Neuronal stem cell (in vitro differentiated cells): Measurements from ENCODE around the gene TRAPPC6A.
A peak's percentile ranks its signal among the peaks of the same experiment; 100 is the strongest.

Source experiments
- DNase-seq: peaks from one replicate; pipeline ENCODE4 v3.0.0-alpha.2; 2013; ENCODE audit warnings: low spot score
- H2AFZ ChIP-seq: one replicate; pipeline ENCODE4 v1.6.1; 2013; ENCODE audit warnings: mild to moderate bottlenecking, low read length, inconsistent platforms
- H2AK5ac ChIP-seq: 2 replicates; pipeline ENCODE4 v1.6.1; 2013; ENCODE audit warnings: low read depth, mild to moderate bottlenecking, inconsistent platforms, low read length, moderate library complexity, mixed read lengths
- H2BK120ac ChIP-seq: 2 replicates; pipeline ENCODE4 v1.6.1; 2013; ENCODE audit warnings: low read depth, mild to moderate bottlenecking, inconsistent platforms, low read length, moderate library complexity, mixed read lengths
- H2BK12ac ChIP-seq: one replicate; pipeline ENCODE4 v1.6.1; 2013; ENCODE audit warnings: low read length, inconsistent platforms
- H2BK15ac ChIP-seq: 2 replicates; pipeline ENCODE4 v1.6.1; 2013; ENCODE audit warnings: mild to moderate bottlenecking, low read length, inconsistent platforms, mixed read lengths
- H2BK5ac ChIP-seq: one replicate; pipeline ENCODE4 v1.6.1; 2013; ENCODE audit warnings: inconsistent platforms, mild to moderate bottlenecking, low read length, moderate library complexity
- H3K14ac ChIP-seq: one replicate; pipeline ENCODE4 v1.6.1; 2013; ENCODE audit warnings: low read length, inconsistent platforms
- H3K18ac ChIP-seq: 2 replicates; pipeline ENCODE4 v1.6.1; 2013; ENCODE audit warnings: low read length, inconsistent platforms
- H3K23ac ChIP-seq: 2 replicates; pipeline ENCODE4 v1.6.1; 2013; ENCODE audit warnings: low read depth, mild to moderate bottlenecking, mixed read lengths, low read length, inconsistent platforms; ENCODE audit not compliant: poor library complexity
- H3K27ac ChIP-seq: replicated peaks from 3 replicates; pipeline ENCODE4 v1.5.1; 2013; ENCODE audit warnings: low read length, inconsistent platforms
- H3K27me3 ChIP-seq, 3 experiments: 2 replicates each; pipeline ENCODE4 v1.6.1; 2013; ENCODE audit warnings: low read length in 3 of 3, mild to moderate bottlenecking in 2 of 3, inconsistent platforms in 1 of 3, low read depth in 1 of 3, mixed read lengths in 1 of 3, moderate library complexity in 1 of 3; ENCODE audit not compliant: control insufficient read depth in 3 of 3, insufficient read depth in 3 of 3
- H3K36me3 ChIP-seq, 2 donors: replicated peaks in 1 of 2; 2 replicates each; pipeline ENCODE4 v1.6.1; 2013; ENCODE audit warnings: low read length in 2 of 2; ENCODE audit not compliant: control insufficient read depth in 2 of 2, insufficient read depth in 2 of 2
- H3K4ac ChIP-seq: 2 replicates; pipeline ENCODE4 v1.6.1; 2013; ENCODE audit warnings: inconsistent platforms, mild to moderate bottlenecking, low read length, moderate library complexity
- H3K4me1 ChIP-seq, 2 donors: 1 replicate in 1 of 2; 2 replicates in 1 of 2; pipeline ENCODE4 v1.6.1; 2013; ENCODE audit warnings: low read length in 2 of 2, low read depth in 1 of 2; ENCODE audit not compliant: control insufficient read depth in 2 of 2, insufficient read depth in 1 of 2
- H3K4me2 ChIP-seq: one replicate; pipeline ENCODE4 v1.6.1; 2013; ENCODE audit warnings: mild to moderate bottlenecking, low read length, inconsistent platforms; ENCODE audit not compliant: insufficient read depth, poor library complexity, severe bottlenecking
- H3K4me3 ChIP-seq, 2 donors: 2 replicates each; pipeline ENCODE4 v1.5.1; 2013; ENCODE audit warnings: low read length in 2 of 2, mild to moderate bottlenecking in 2 of 2, inconsistent platforms in 1 of 2, moderate library complexity in 1 of 2
- H3K79me1 ChIP-seq: one replicate; pipeline ENCODE4 v1.6.1; 2013; ENCODE audit warnings: low read depth, mild to moderate bottlenecking, inconsistent platforms, low read length, moderate library complexity
- H3K9ac ChIP-seq: one replicate; pipeline ENCODE4 v1.6.1; 2013; ENCODE audit warnings: mild to moderate bottlenecking, low read depth, low read length, inconsistent platforms; ENCODE audit not compliant: poor library complexity
- H3K9me3 ChIP-seq, 2 donors: replicated peaks in 1 of 2; 2 replicates each; pipeline versions ENCODE3 to v1.6.1; 2013; ENCODE audit warnings: low read length in 2 of 2, mild to moderate bottlenecking in 2 of 2, inconsistent platforms in 1 of 2, low read depth in 1 of 2, mixed read lengths in 1 of 2, moderate library complexity in 1 of 2; ENCODE audit not compliant: control insufficient read depth in 2 of 2, insufficient read depth in 1 of 2
- H4K8ac ChIP-seq: one replicate; pipeline ENCODE4 v1.6.1; 2013; ENCODE audit warnings: low read depth, mild to moderate bottlenecking, inconsistent platforms, low read length, moderate library complexity
- H4K91ac ChIP-seq: one replicate; pipeline ENCODE4 v1.6.1; 2013; ENCODE audit warnings: low read length, low read depth, mild to moderate bottlenecking, inconsistent platforms; ENCODE audit not compliant: poor library complexity
- WGBS, 2 donors: extraction: QIAGEN DNeasy Blood & Tissue Kit; methylation state at CpG; one replicate each; pipeline ENCODE4 v1.1.7; 2013; ENCODE audit warnings: missing lambda C conversion rate in 2 of 2, mixed read lengths in 1 of 2; ENCODE audit not compliant: insufficient read length in 2 of 2, insufficient replicate concordance in 1 of 2; ENCODE audit errors: extremely low coverage in 2 of 2; 5-methylcytosine and 5-hydroxymethylcytosine counted together

The TRAPPC6A gene

DNA sequence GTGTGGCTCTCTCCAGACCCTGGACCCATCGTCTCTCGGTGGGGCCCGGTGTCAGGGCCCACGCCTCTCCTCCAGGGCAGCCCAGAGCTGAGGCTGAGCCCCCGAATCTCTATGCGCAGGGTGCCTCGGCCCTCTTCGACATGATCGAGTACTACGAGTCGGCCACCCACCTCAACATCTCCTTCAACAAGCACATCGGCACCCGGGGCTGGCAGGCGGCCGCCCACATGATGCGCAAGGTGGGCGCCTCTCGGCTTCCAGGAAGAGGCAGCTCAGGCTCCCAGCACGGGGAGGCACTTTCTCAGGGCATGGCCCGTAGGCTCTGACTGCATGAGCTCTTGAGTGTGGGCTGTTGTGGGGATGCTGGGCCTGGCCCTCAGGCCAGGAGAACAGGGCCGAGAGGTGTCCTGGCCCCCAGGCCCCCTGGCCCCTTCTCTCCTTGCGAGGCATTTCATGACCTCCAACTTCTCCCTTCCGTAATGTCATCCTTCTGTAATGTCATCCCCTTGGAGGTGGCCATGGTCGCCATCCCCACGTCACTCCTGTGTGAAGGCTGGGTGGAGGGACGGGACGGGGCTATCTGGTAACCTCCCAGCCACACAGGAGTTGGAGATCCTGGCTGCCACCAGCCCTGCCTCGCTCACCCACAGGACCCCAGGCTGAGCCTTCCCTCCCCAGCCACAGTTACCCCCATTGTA is 36.7 kb downstream of the TRAPPC6A start:
- Histone ChIP-seq H3K14ac (no peak overlapping the region), H3K27ac (no peak overlapping the region), H3K36me3 (peaks cover 21 to 54% of the 10 kb centered on the region in 2 donors), H2AK5ac (no peak overlapping the region), H4K8ac (no peak overlapping the region), H3K27me3 (no peaks in the 10 kb centered on the region), H2BK5ac (no peak overlapping the region), H2BK15ac (no peak overlapping the region), H2BK12ac (no peak overlapping the region), H2AFZ (no peak overlapping the region), H3K4me1 (peaks cover 8 to 16% of the 10 kb centered on the region in 2 donors), H2BK120ac (no peak overlapping the region), H3K18ac (no peak overlapping the region), H3K4me3 (no peak overlapping the region), H3K4ac (no peak overlapping the region), H3K4me2 (no peak overlapping the region), H3K9ac (peak overlapping the region; percentile 21), H3K9me3 (peaks cover 0 to 2% of the 10 kb centered on the region in 2 donors), H4K91ac (no peak overlapping the region), H3K79me1 (peaks cover 24% of the 10 kb centered on the region), H3K23ac (no peak overlapping the region)
- DNase-seq = no peak
- no CpG with 5 or more reads among the region's 28 CpGs for WGBS, 2 donors

DNA sequence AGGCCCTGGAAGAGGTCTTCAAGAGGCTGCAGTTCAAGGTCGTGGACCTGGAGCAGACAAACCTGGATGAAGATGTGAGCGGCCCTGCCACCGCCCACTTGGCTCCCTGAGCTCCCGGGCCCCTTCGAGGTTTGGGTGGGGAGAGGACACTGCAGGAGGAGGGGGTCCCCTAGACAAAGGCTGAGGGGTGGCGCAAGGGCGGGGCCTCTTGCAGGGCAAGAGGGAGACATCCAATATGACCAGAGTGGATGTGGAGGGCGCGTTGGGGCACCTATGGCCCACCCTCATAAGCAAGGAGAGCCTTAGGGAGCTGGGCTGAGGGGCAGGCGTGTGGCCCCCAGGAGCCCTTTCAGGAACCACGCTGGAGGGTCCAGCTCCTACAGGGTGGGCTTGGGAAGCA is 37.5 kb downstream of the TRAPPC6A start:
- Histone ChIP-seq H2BK15ac (no peak overlapping the region), H3K4me2 (no peak overlapping the region), H3K23ac (no peak overlapping the region), H3K27ac (no peak overlapping the region), H2BK120ac (no peak overlapping the region), H2AFZ (no peak overlapping the region), H3K9me3 (peaks cover 0 to 2% of the 10 kb centered on the region in 2 donors), H3K18ac (no peak overlapping the region), H3K9ac (no peak overlapping the region), H3K4me1 (peaks cover 13 to 19% of the 10 kb centered on the region in 2 donors), H3K36me3 (peaks cover 20 to 48% of the 10 kb centered on the region in 2 donors), H3K4me3 (no peak overlapping the region), H2BK5ac (no peak overlapping the region), H2BK12ac (no peak overlapping the region), H4K91ac (no peak overlapping the region), H3K27me3 (no peaks in the 10 kb centered on the region), H3K14ac (no peak overlapping the region), H2AK5ac (no peak overlapping the region), H3K4ac (no peak overlapping the region), H4K8ac (no peak overlapping the region), H3K79me1 (peaks cover 24% of the 10 kb centered on the region)
- no peak for DNase-seq
- WGBS, 2 donors = no CpG with 5 or more reads among the region's 11 CpGs

DNA sequence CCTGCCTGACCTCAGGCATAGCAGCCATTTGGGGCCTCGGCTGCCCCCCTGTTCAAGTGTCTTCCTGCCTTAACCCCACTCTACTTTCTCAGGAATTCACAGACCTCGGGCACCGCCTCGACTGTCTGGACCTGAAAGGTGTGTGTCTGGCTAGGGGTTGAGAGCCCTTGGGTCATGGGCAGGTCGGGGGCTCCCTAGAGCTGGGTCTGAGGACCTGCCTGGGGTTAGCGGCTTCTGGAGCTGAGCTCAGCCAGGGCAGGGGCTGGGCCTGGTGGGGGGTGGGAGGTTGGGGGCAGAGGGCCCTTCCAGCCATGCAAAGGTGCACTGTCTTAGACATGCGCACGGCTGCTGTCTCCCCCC is 37.9 kb downstream of the TRAPPC6A start:
- H2AK5ac ChIP-seq = peak overlapping the region; percentile 52
- DNase-seq = no peak
- H3K18ac ChIP-seq = no peak overlapping the region
- H3K9ac ChIP-seq = no peak overlapping the region
- no peak overlapping the region for H4K91ac ChIP-seq
- peaks cover 20 to 44% of the 10 kb centered on the region in 2 donors for H3K36me3 ChIP-seq
- H2BK15ac ChIP-seq = no peak overlapping the region
- H3K27me3 ChIP-seq = no peaks in the 10 kb centered on the region
- peak overlapping the region; percentile 43 for H4K8ac ChIP-seq
- peak overlapping the region; percentile 31 for H3K23ac ChIP-seq
- H2BK5ac ChIP-seq = no peak overlapping the region
- H3K14ac ChIP-seq = no peak overlapping the region
- no CpG with 5 or more reads among the region's 8 CpGs for WGBS, 2 donors
- H3K9me3 ChIP-seq = peaks cover 0 to 2% of the 10 kb centered on the region in 2 donors
- H2BK12ac ChIP-seq = no peak overlapping the region
- no peak overlapping the region for H3K27ac ChIP-seq
- H3K4me3 ChIP-seq = peak overlapping the region in 1 of 2 donors; percentile 26
- peaks cover 13 to 19% of the 10 kb centered on the region in 2 donors for H3K4me1 ChIP-seq
- H3K79me1 ChIP-seq = peaks cover 28% of the 10 kb centered on the region
- H3K4me2 ChIP-seq = no peak overlapping the region
- H2AFZ ChIP-seq = no peak overlapping the region
- no peak overlapping the region for H2BK120ac ChIP-seq
- no peak overlapping the region for H3K4ac ChIP-seq

DNA sequence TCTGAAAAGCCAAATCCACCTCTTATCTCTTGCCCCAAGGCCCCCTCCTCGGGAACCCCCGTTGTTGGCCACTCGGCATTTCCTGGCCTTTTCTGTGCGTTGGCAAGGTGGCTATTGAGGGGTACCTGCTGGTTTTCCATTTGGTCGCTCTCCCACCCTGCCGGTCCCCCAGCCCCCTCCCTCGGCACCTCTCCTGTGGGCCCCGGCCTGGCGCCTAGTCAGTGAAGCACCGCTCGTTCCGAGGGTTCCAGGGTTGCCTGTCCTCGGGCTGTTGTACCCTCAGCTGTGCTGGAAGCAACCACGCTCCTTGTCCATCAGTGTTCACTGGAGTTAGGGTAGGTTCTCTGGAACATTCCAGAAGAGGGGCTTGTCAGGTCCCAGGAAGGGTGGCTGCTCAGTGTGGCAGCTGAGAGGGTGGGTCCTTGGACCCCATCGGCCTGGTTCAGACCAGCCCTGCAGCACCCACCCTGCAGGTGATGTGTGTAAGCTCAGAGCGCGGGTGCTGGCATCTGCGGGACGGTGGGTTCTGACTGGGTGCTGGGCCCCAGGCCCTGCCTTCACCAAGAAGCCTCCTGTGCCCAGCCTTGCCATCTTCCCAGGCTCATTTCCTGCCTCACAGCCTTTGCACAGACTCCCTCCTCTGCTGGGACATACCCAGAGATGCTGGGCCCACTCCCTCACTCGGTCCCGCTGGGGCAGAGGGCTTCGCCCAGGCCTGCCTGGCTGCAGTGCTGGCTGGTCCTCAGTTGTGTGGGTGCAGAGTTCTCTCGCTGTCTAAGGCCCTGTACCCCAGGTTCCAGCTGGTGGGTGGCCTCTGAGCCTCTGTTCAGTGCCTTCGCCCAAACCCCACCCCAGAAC is 38.5 kb downstream of the TRAPPC6A start:
- Histone ChIP-seq H4K91ac (no peak overlapping the region), H3K18ac (peak overlapping the region; percentile 8), H2AK5ac (peak overlapping the region; percentile 52), H3K9me3 (peaks cover 0 to 2% of the 10 kb centered on the region in 2 donors), H3K36me3 (peaks cover 20 to 38% of the 10 kb centered on the region in 2 donors), H2BK120ac (no peak overlapping the region), H2BK12ac (no peak overlapping the region), H3K9ac (no peak overlapping the region), H3K27me3 (no peaks in the 10 kb centered on the region), H2BK5ac (no peak overlapping the region), H3K4me3 (peak overlapping the region in 1 of 2 donors; percentile 26), H4K8ac (peak overlapping the region; percentile 43), H3K23ac (peak overlapping the region; percentile 31), H3K4me1 (peaks cover 13 to 19% of the 10 kb centered on the region in 2 donors), H3K14ac (no peak overlapping the region), H3K79me1 (peaks cover 24% of the 10 kb centered on the region), H2AFZ (no peak overlapping the region), H3K27ac (no peak overlapping the region), H2BK15ac (no peak overlapping the region), H3K4ac (no peak overlapping the region), H3K4me2 (no peak overlapping the region)
- whole genome bisulfite sequencing, 2 donors = no CpG with 5 or more reads among the region's 24 CpGs
- no peak for DNase-seq
